HTERT RPE-1 (cell line): ENCODE data around the gene KATNB1.
"Not testable (repeated sequence)": the region's sequence is repeated elsewhere in the genome, so short reads cannot be mapped to it uniquely, and the experiment has no call there.

ENCODE experiments used
- in situ Hi-C: fragments of 300-500 bp; cut with MboI; formaldehyde crosslinking; loops from 4 replicates; pipeline ENCODE4 v1.14.3; 2020; ENCODE audit warnings: low sequenced_read_pairs

The KATNB1 gene

GRCh38 chr16:57787519-57787905, 51.9 kb downstream of the KATNB1 start:
- in situ Hi-C loops, result no loop called here

DNA sequence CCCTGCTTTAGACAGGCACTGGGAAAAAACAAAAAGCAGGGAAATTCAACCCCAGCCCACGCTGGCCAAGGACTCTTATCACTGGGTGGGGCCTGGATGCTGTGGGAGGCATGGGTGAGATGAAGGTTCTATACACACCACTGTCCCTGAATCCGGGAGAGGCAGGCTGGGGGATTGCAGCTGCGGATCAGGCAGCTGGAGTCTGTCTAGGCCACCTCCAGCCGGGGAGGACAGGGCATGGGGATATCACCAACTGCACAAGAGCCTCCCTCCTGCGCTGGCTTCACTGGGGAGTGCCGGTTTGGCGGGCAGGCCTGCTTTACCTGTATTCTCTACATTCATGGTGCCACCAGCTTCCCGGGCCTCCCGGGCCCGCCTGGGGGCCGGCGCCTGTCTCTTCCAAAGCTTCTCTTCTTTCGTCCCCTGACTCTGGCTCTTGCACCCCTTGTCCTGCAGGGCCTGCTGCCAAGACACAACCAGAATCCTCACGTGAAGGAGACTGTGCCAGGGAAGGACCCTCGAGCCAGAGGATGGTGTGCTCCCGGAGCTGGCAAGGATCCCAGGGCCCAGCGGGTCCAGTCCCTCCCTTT, 52.8 kb downstream of the KATNB1 start:
- in situ Hi-C loops, result no loop called here

- in situ Hi-C loops, result no loop called here
Observed at GRCh38 chr16:57788951-57789350, 53.4 kb downstream of the KATNB1 start.

DNA sequence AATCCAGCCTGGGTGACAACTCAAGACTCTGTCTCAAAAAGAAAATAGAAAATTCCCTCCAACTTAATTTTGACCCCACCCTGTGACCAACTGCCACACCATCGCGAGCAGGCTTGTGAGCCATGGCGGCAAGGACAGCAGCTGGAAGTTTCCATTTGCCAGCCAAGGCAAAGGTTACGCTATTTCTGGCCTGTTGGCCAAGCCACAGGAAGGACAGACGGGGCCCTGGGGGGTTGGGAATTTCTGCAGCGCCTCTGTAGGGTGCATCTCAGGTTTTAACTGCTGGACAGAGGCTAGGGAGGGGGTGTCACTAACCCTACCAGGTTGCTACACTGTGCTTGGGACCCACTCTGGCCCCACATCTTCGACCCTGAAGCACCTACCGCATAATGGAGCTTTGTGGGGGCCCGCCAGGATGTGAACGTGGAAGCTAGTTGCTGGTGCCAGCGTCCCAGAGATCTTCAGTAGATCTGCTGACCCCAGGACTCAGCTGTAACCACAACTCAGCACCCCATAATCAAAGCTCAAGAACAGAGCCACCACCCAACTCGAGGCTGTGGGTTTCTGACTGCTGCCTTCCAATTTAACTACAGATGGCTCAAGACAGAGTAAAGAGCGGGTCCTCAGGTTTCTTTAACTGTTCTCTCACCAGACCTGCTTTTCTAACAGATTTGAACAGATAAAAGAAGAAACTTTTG, 55.8 kb downstream of the KATNB1 start:
- in situ Hi-C loops, result no loop called here

- in situ Hi-C loops, result no loop called here
Observed at GRCh38 chr16:57791893-57792461, 56.4 kb downstream of the KATNB1 start.

GRCh38 chr16:57794849-57795430, 59.4 kb downstream of the KATNB1 start:
- in situ Hi-C loops, result no loop called here

DNA sequence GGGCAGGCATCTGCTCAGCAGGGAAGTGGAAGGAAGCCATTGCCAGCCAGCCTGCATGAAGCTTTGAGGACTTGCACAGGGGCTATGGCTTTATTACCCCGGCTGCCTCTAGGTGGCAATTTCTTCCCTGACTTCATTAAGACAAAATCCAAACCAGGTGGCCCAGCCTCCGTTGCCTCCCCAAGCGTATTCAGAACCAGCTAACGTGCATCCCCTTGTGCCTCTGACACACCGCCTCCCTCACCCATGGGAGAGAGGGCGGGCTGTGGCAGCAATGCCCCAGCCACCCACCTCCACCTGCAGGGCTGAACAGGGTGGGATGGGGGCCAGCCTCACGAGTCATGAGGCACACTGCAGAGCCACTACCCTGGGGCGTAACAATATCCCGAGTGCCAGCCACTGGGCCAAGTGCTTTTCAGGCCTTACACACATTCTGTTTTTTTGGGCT, 59.9 kb downstream of the KATNB1 start:
- in situ Hi-C loops, result no loop called here

DNA sequence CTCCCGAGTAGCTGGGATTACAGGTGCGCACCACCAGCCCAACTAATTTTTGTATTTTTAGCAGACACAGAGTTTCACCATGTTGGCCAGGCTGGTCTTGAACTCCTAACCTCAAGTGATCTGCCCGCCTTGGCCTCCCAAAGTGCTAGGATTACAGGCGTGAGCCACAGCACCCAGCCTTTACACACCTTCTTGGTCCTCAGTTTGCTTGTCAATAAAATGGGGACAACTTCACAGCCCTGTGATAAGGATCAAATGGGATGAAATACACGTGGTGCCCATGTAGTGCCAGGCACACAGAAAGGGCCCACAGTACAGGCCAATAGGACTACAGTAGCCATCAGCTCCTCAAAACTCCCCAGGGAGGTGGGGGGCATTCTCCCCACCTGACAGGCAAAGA, 60.4 kb downstream of the KATNB1 start:
- in situ Hi-C loops, result not testable (repeated sequence)

DNA sequence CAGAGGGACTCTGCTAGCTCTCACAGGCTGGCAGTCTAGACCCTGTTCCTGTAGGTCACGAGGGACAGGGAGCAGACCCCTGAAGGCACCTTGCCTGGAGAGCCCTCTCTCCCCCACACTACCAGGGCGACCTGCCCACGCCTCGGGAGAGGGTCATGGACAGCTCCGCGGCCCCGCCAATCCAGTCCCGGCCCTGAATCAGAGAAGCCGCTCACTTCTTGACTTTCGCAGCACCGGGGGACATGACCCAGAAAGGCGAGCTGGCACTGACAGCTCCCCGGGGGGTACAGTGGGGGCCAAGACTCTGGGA, 61.6 kb downstream of the KATNB1 start:
- in situ Hi-C loops, result no loop called here

- in situ Hi-C loops, result no loop called here
Observed at GRCh38 chr16:57797526-57798266, 62.1 kb downstream of the KATNB1 start.

GRCh38 chr16:57798267-57798810, 62.8 kb downstream of the KATNB1 start:
- in situ Hi-C loops, result no loop called here

- in situ Hi-C loops, result no loop called here
Observed at GRCh38 chr16:57798953-57799599, 63.5 kb downstream of the KATNB1 start.

GRCh38 chr16:57799600-57800199, 64.1 kb downstream of the KATNB1 start:
- in situ Hi-C loops, result no loop called here

GRCh38 chr16:57800200-57801097, 64.9 kb downstream of the KATNB1 start:
- in situ Hi-C loops, result no loop called here

- in situ Hi-C loops, result no loop called here
Observed at GRCh38 chr16:57801098-57801808, 65.7 kb downstream of the KATNB1 start.

- in situ Hi-C loops, result no loop called here
Observed at GRCh38 chr16:57801809-57802340, 66.3 kb downstream of the KATNB1 start.

GRCh38 chr16:57802341-57803133, 67.0 kb downstream of the KATNB1 start, which contains the start of gene KIFC3:
TSS of gene KIFC3 (minus strand) at chr16:57802491. CDS start at chr16:57798243, 4,248 bp downstream.
- in situ Hi-C loops, result no loop called here
